Thyroid gland (tissue), 4 donors: Measurements from ENCODE around the gene NR3C2. TPM values are rescaled to one million over a fixed set of nuclear protein-coding genes. Genes with fewer than 3 reads are reported as not detected.

Experiments used
- DNase-seq, 2 donors: peaks; one replicate each; pipeline ENCODE4 v3.0.0-alpha.2; 2019
- H3K27ac ChIP-seq, 3 donors: fragments of 200-600 bp; sonication (generic); 1 replicate in 2 of 3; 2 replicates in 1 of 3; pipeline ENCODE4 v1.5.1; 2016 to 2019; ENCODE audit warnings: mild to moderate bottlenecking in 1 of 3, moderate library complexity in 1 of 3
- H3K27me3 ChIP-seq: fragments of 200-600 bp; sonication (generic); one replicate; pipeline ENCODE4 v1.5.1; 2019
- H3K36me3 ChIP-seq, 2 donors: fragments of 200-600 bp; sonication (generic); one replicate each; pipeline ENCODE4 v1.5.1; 2016 to 2019
- H3K4me1 ChIP-seq, 2 donors: fragments of 200-600 bp; sonication (generic); one replicate each; pipeline ENCODE4 v1.5.1; 2017 to 2019
- H3K4me3 ChIP-seq, 3 donors: fragments of 200-600 bp; sonication (generic); replicated peaks in 1 of 3; 1 replicate in 2 of 3; 2 replicates in 1 of 3; pipeline ENCODE4 v1.5.1; 2016; ENCODE audit warnings: mild to moderate bottlenecking in 1 of 3
- H3K9me3 ChIP-seq: fragments of 200-600 bp; sonication (generic); one replicate; pipeline ENCODE4 v1.5.1; 2017
- POLR2A ChIP-seq, 2 donors: fragments of 450-650 bp; IDR thresholded peaks; one replicate each; pipeline ENCODE4 v1.6.1; 2017; ENCODE audit warnings: antibody characterized with exemption in 2 of 2, mild to moderate bottlenecking in 2 of 2, moderate library complexity in 1 of 2
- WGBS, 2 donors: methylation state at CpG; one replicate each; pipeline ENCODE4 v1.1.5; 2017; 5-methylcytosine and 5-hydroxymethylcytosine counted together
- intact Hi-C: fragments of 100-400 bp; cut with DNase I; formaldehyde crosslinking; loops from one replicate; pipeline ENCODE4 v1.15.1; 2023
- total RNA-seq, 4 donors: library from RNA; depleted of rRNA; stranded (reverse); fragments of >200 nt; gene quantifications; one replicate each; pipeline ENCODE4 v1.2.3, GENCODE V29; 2016
- TF ChIP-seq, protein P1 (sequence below), 6 experiments: fragments of 200-600 bp in 3 of 6; fragments of 450-650 bp in 3 of 6; sonication (generic) in 3 of 6; IDR thresholded peaks; one replicate each; pipeline ENCODE4 v1.5.1; 2016 to 2019; ENCODE audit warnings: antibody characterized with exemption in 6 of 6, mild to moderate bottlenecking in 2 of 6, inconsistent platforms in 1 of 6, moderate library complexity in 1 of 6

The NR3C2 gene
- total RNA-seq, 4 donors from 2014 or later = 51.6 to 161 (median 72.3) TPM

DNA sequence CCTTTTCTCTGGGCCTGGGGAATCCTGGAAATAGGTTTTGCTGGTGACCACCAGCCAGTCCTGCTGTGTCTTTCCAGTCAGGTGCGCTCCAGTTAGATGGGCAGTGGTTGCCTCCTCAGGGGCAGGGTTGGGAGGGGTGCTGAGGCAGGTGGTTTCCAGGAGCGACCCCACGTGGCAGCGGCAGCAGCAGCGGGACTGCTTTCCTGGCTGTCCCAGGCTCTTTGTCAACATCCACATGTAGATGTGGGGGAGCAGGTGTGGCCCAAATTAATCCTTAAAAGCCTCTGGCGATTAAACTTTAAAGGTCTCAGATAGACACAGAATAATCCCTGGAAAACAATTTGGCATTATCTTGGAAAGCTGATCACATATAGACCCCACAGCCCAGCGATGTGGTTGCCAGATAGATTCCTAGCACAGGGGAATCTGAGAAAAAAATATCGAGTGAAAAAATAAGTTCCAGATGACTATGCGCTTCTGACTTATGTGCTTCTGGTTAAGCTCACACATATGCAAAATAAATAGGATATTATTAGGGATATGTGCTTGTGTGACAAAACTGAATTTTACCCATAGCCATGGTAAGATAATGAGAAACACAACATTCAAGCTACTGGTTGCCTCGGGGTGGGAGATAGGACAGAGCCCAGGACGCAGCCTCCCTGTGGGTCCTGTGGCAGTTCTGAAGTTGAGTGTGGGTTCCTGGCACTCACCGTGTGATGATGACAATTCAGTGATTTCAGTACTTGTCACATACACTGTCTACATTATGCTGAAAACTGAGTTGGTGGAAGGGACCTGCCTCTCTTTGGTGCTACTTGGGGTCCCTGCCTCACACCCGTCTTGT is 373.9 kb downstream of the NR3C2 start:
- no peak overlapping the region for H3K27ac ChIP-seq
- peaks cover 16 to 24% of the 10 kb centered on the region in 2 donors for H3K4me1 ChIP-seq
- WGBS, 2 donors = 86 to 89% methylated on average over 13 of the region's 13 CpGs
- no peaks in the 10 kb centered on the region for H3K9me3 ChIP-seq
- H3K36me3 ChIP-seq = peaks cover 7 to 9% of the 10 kb centered on the region in 2 donors
- TF ChIP-seq, protein P1, sequence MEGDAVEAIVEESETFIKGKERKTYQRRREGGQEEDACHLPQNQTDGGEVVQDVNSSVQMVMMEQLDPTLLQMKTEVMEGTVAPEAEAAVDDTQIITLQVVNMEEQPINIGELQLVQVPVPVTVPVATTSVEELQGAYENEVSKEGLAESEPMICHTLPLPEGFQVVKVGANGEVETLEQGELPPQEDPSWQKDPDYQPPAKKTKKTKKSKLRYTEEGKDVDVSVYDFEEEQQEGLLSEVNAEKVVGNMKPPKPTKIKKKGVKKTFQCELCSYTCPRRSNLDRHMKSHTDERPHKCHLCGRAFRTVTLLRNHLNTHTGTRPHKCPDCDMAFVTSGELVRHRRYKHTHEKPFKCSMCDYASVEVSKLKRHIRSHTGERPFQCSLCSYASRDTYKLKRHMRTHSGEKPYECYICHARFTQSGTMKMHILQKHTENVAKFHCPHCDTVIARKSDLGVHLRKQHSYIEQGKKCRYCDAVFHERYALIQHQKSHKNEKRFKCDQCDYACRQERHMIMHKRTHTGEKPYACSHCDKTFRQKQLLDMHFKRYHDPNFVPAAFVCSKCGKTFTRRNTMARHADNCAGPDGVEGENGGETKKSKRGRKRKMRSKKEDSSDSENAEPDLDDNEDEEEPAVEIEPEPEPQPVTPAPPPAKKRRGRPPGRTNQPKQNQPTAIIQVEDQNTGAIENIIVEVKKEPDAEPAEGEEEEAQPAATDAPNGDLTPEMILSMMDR (IDR thresholded peaks at IDR 0.05) = no peak
- TF ChIP-seq POLR2A (IDR thresholded peaks at IDR 0.05) = no peak
- no peak for DNase-seq
- no peak overlapping the region for H3K4me3 ChIP-seq
- intact Hi-C loops = no loop called here
- no peaks in the 10 kb centered on the region for H3K27me3 ChIP-seq

DNA sequence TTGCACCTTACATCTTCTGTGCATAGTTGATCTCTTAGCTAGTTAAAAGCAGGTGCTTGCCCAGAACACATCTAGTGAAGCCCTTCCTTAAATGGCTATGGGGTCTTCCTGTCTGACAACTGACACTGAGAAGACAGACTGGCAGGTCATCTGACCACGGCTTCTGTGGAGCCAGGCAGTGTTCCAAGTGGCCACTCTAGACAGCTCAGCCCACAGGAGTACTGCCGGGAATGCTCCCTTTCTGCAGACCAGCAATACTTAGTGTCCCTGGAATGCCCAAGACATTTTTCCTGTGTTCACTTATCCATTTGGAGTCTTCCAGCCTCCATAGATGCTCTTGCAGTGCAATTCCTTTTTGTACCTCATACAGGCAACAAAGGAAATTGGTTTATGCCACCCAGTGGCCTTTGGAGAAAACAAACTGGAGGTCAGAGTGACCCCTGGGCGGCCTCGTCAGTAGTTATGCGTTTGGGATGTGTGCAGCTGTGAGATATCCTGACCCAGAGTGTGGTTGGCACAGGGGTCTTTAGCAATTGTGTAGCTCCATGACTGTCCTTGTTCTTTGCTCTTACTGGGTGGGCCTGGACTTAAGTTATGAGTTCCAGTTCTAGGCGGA is 374.8 kb downstream of the NR3C2 start:
- peaks cover 0 to 6% of the 10 kb centered on the region in 2 donors for H3K36me3 ChIP-seq
- no peak overlapping the region for H3K27ac ChIP-seq
- no peak overlapping the region for H3K4me3 ChIP-seq
- peak; percentile 75 to 76 for DNase-seq
- no peaks in the 10 kb centered on the region for H3K27me3 ChIP-seq
- peaks cover 16 to 24% of the 10 kb centered on the region in 2 donors for H3K4me1 ChIP-seq
- no peak for TF ChIP-seq POLR2A (IDR thresholded peaks at IDR 0.05)
- TF ChIP-seq, protein P1 (IDR thresholded peaks at IDR 0.05) = no peak
- H3K9me3 ChIP-seq = no peaks in the 10 kb centered on the region
- WGBS, 2 donors = 69 to 70% methylated on average over 6 of the region's 6 CpGs
- intact Hi-C loops = no loop called here

DNA sequence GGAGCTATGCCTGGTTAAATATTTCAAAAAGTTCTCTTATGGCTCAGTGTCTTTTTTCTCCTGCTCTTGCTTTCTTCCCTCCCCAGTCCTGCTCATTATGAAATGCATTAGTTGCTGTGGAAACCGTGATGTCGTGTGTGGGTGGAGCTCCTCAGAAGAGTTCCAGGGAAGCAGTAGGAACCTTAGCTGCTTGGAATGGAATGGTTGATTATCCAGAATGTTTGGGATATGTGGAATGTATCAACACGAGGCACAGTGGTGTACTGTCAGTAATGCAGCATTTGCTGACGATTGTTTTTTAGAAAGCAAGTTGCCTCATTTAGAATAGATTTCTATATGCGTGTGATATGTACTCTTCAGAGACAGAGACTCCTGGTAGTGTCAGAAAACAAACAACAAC is 377.1 kb downstream of the NR3C2 start:
- 76 to 84% methylated on average over 5 of the region's 5 CpGs for WGBS, 2 donors
- DNase-seq = no peak
- H3K9me3 ChIP-seq = no peaks in the 10 kb centered on the region
- no peaks in the 10 kb centered on the region for H3K27me3 ChIP-seq
- H3K4me3 ChIP-seq = no peak overlapping the region
- intact Hi-C loops = no loop called here
- H3K4me1 ChIP-seq = peaks cover 12% of the 10 kb centered on the region in 2 donors
- no peak for TF ChIP-seq POLR2A (IDR thresholded peaks at IDR 0.05)
- TF ChIP-seq, protein P1 (IDR thresholded peaks at IDR 0.05) = no peak
- H3K27ac ChIP-seq = no peak overlapping the region
- H3K36me3 ChIP-seq = peaks cover 0 to 6% of the 10 kb centered on the region in 2 donors

DNA sequence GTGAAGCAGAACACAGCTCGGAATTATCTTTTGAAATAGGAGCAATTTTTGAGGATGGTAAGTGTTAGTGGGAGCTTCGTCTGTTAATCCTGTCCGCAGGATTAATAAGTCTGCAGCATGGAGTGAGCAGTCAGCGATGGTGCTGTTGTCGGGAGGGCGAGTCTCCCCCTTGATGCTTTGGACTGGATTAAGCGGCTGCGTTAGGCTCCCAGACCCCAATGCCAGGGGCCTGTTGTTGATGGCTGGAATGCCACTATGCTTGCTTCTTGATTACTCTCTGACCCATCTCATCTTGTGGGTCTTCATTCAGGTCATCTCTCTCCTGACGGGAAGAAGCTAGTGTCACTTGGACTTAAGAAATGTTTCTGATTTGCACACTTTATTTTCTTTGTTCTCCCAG is 377.8 kb downstream of the NR3C2 start:
- DNase-seq = no peak
- Histone ChIP-seq H3K4me1 (peaks cover 6 to 10% of the 10 kb centered on the region in 2 donors), H3K4me3 (no peak overlapping the region), H3K36me3 (peaks cover 0 to 6% of the 10 kb centered on the region in 2 donors), H3K9me3 (no peaks in the 10 kb centered on the region), H3K27me3 (no peaks in the 10 kb centered on the region), H3K27ac (no peak overlapping the region)
- intact Hi-C loops = no loop called here
- 92 to 96% methylated on average over 9 of the region's 9 CpGs for WGBS, 2 donors
- TF ChIP-seq POLR2A (IDR thresholded peaks at IDR 0.05) = no peak
- TF ChIP-seq, protein P1 (IDR thresholded peaks at IDR 0.05) = no peak
